ENCODE data around the gene GRAMD4. TPM values are rescaled to one million over a fixed set of nuclear protein-coding genes. Genes with fewer than 3 reads are reported as not detected.

GRAMD4 gene
- total RNA-seq, 4 donors from 2014 or later = 19.1 to 25.4 (median 19.5) TPM

DNA sequence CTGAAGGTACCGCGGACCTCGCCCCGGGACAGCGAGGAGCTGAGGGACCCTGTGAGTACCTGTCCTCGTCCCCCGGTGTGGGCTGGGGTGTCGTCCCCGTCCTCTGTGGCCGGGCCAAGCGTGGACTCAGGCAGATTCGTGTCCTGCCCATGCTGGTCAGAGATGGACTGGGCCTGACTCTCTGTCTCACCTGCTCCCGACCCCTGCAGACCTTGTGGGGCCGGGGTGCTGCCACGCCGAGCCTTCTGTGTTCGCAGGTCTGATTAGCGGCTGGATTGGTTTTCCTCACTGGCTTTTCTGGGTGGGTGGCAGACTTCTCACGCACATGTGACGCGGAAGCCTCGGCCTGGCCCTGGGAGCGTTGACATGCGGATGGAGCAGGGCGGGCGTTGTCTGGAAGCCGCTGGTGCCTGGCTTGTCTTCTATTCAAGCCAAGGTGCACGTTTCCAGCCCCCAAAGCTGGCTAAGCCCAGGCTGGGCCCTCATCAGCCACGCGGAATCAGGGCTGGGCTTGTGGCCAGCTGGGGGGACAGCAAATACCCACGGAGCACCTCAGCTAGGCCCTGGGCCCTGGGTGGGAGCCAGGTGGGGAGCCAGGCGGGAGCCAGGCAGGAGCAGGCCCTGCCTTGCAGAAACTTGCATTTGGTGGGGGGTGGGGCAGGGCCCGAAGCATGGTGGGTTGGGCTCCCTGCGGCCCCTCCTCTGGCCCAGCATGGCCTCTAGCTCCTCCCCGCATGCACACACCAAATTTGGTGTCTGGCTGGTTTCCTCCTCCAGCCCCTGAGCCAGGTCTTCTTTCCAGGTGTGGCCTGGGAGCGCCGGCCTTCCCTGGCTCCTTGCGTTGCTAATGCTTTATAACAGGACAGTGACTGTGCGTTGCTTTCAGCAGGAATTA is 7.0 kb downstream of the GRAMD4 start:
- no peak for ATAC-seq (ENCODE audit: low FRiP score)
- no peak for DNase-seq (ENCODE audit: low spot score)
- no peak for TF ChIP-seq CTCF (IDR thresholded peaks at IDR 0.05)

DNA sequence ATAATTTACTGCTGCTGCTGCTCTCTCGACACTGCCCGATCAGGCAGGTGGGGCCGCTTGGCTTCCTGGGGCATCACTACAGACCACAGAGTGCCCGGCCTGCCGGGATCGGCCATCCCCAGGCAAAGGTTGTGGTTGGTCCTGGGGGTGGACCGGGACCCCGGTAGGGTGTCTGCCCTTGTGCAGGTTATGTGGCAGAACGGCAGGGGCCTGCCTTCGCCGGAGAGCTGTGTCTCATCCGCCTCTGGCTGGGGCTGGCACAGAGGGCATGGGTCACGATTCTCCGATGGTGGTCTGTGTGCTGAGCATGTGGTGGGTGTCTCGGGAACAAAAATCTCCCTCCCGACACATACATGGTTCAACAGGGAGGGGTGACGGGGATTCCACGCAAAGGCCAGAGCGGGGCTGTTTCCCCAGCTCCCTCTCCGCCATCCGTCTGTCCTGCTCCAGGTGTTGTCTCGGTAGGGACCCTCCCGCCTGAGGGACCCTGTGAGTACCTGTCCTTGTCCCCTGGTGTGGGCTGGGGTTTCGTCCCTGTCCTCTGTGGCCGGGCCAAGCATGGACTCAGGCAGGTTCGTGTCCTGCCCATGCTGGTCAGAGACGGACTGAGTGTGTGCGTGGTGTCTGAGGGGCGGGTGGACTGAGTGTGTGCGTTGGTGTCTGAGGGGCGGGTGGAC is 7.8 kb downstream of the GRAMD4 start:
- no peak for TF ChIP-seq CTCF (IDR thresholded peaks at IDR 0.05)
- DNase-seq (ENCODE audit: low spot score) = no peak
- no peak for ATAC-seq (ENCODE audit: low FRiP score)

- TF ChIP-seq CTCF (IDR thresholded peaks at IDR 0.05) = no peak
- DNase-seq (ENCODE audit: low spot score) (no peak), ATAC-seq (ENCODE audit: low FRiP score) (no peak)
These were observed 8.6 kb downstream of the GRAMD4 start for GRCh38 chr22:46628756-46629155.

DNA sequence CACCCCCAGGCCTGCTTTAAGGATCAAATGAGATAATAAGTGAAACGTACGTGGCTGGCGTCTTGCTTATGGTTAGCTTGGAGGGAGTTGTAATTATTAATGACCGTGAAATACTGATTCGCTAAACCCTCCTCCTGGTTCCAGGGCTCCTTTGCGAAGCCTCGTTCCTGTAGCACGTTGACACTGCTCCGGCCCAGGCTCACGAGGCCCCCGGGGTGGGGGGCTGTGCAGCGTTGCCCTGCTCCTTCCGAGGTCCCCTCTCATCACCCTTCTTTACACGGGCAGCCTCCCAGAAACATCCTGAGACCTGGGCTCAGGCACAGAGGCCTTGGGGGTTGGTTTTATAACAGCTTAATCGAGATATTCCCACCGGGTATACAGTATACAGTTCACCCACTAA is 9.1 kb downstream of the GRAMD4 start:
- ATAC-seq (ENCODE audit: low FRiP score) (no peak), DNase-seq (ENCODE audit: low spot score) (no peak)
- TF ChIP-seq CTCF (IDR thresholded peaks at IDR 0.05) = no peak

GRCh38 chr22:46631113-46631512 is 10.9 kb downstream of the GRAMD4 start:
- no peak for TF ChIP-seq CTCF (IDR thresholded peaks at IDR 0.05)
- DNase-seq (ENCODE audit: low spot score) = no peak
- no peak for ATAC-seq (ENCODE audit: low FRiP score)

- TF ChIP-seq CTCF (IDR thresholded peaks at IDR 0.05) = no peak
- DNase-seq (ENCODE audit: low spot score) (no peak), ATAC-seq (ENCODE audit: low FRiP score) (no peak)
These were observed 12.6 kb downstream of the GRAMD4 start for GRCh38 chr22:46632646-46633249.
